Gastroesophageal sphincter (tissue), 3 donors: ENCODE data around the gene CDC7.

Experiments
- CTCF ChIP-seq, 4 experiments: fragments of 200-600 bp in 2 of 4; fragments of 450-650 bp in 2 of 4; sonication (generic) in 1 of 4; IDR thresholded peaks; one replicate each; pipeline ENCODE4 v1.5.1; 2017 to 2019; ENCODE audit warnings: antibody characterized with exemption in 4 of 4, mild to moderate bottlenecking in 2 of 4, moderate library complexity in 2 of 4
- EP300 ChIP-seq: sonication (generic); formaldehyde crosslinking; IDR thresholded peaks from one replicate; pipeline ENCODE4 v1.6.1; 2017; ENCODE audit warnings: antibody characterized with exemption, mild to moderate bottlenecking
- POLR2A ChIP-seq, 2 donors: fragments of 450-650 bp; IDR thresholded peaks; one replicate each; pipeline ENCODE4 v1.6.1; 2017; ENCODE audit warnings: antibody characterized with exemption in 2 of 2, mild to moderate bottlenecking in 2 of 2, moderate library complexity in 1 of 2

GRCh38 chr1:91541918-91542533 lies 41.4 kb downstream of the CDC7 start:
- TF ChIP-seq EP300, result no peak
- TF ChIP-seq CTCF (IDR thresholded peaks at IDR 0.05), result no peak
- no peak for TF ChIP-seq POLR2A (IDR thresholded peaks at IDR 0.05)
